Karpas-422 (cell line): ENCODE results near the gene CHURC1. TPM values are rescaled to one million over a fixed set of nuclear protein-coding genes. Genes with fewer than 3 reads are reported as not detected.

Experiments used
- DNase-seq: peaks from one replicate; pipeline ENCODE4 v3.0.0-alpha.2; 2015
- H2AFZ ChIP-seq: fragments of 200-600 bp; sonication (generic); 2 replicates; pipeline ENCODE4 v1.6.1; 2014; ENCODE audit warnings: antibody characterized with exemption, low read length, mixed read lengths
- H3K27ac ChIP-seq: fragments of 200-600 bp; sonication (generic); 2 replicates; pipeline ENCODE4 v1.5.1; 2014; ENCODE audit warnings: mild to moderate bottlenecking, low read length, moderate library complexity
- H3K27me3 ChIP-seq: fragments of 200-600 bp; sonication (generic); 2 replicates; pipeline ENCODE4 v1.6.1; 2014; ENCODE audit warnings: low read length, mixed read lengths
- H3K36me3 ChIP-seq: fragments of 200-600 bp; sonication (generic); 2 replicates; pipeline ENCODE4 v1.6.1; 2014; ENCODE audit warnings: low read length, mixed read lengths; ENCODE audit not compliant: insufficient read depth
- H3K4me1 ChIP-seq: fragments of 200-600 bp; sonication (generic); 2 replicates; pipeline ENCODE4 v1.6.1; 2014; ENCODE audit warnings: mild to moderate bottlenecking, low read length, mixed read lengths
- H3K4me2 ChIP-seq: fragments of 200-600 bp; sonication (generic); 2 replicates; pipeline ENCODE4 v1.6.1; 2014; ENCODE audit warnings: low read length, low read depth, mild to moderate bottlenecking; ENCODE audit not compliant: poor library complexity, severe bottlenecking
- H3K4me3 ChIP-seq: fragments of 200-600 bp; sonication (generic); 2 replicates; pipeline ENCODE4 v1.5.1; 2014; ENCODE audit warnings: mild to moderate bottlenecking, antibody characterized with exemption, low read length, mixed read lengths
- H3K79me2 ChIP-seq: fragments of 200-600 bp; sonication (generic); 2 replicates; pipeline ENCODE4 v1.6.1; 2014; ENCODE audit warnings: mild to moderate bottlenecking, low read length, mixed read lengths
- H3K9ac ChIP-seq: fragments of 200-600 bp; sonication (generic); 2 replicates; pipeline ENCODE4 v1.6.0; 2014; ENCODE audit warnings: low read length
- H3K9me2 ChIP-seq: fragments of 200-600 bp; sonication (generic), shearing (Covaris generic); replicated peaks from 2 replicates; pipeline ENCODE4 v1.6.0; 2014; ENCODE audit warnings: mild to moderate bottlenecking, low read length, moderate library complexity; ENCODE audit not compliant: insufficient read depth
- H3K9me3 ChIP-seq: fragments of 300-700, 200-600 bp; sonication (generic); 2 replicates; pipeline ENCODE4 v1.6.1; 2014; ENCODE audit warnings: low read length, mixed read lengths
- H4K20me1 ChIP-seq: fragments of 200-600 bp; sonication (generic); 2 replicates; pipeline ENCODE4 v1.6.1; 2014; ENCODE audit warnings: mild to moderate bottlenecking, antibody characterized with exemption, low read length, low read depth; ENCODE audit not compliant: insufficient read depth
- small RNA-seq: library from RNA; depleted of rRNA; stranded (forward); fragments of <200 nt; gene quantifications from one replicate; pipeline ENCODE3, GENCODE V24; 2014
- total RNA-seq: library from RNA; depleted of rRNA; stranded (reverse); fragments of >200 nt; shearing (Covaris generic); gene quantifications from 2 replicates; pipeline ENCODE4 v1.2.3, GENCODE V29; 2014; ENCODE audit warnings: low replicate concordance; rRNA removed

CHURC1 gene
- total RNA-seq, 1 experiment from 2014 or later = 136 TPM

DNA sequence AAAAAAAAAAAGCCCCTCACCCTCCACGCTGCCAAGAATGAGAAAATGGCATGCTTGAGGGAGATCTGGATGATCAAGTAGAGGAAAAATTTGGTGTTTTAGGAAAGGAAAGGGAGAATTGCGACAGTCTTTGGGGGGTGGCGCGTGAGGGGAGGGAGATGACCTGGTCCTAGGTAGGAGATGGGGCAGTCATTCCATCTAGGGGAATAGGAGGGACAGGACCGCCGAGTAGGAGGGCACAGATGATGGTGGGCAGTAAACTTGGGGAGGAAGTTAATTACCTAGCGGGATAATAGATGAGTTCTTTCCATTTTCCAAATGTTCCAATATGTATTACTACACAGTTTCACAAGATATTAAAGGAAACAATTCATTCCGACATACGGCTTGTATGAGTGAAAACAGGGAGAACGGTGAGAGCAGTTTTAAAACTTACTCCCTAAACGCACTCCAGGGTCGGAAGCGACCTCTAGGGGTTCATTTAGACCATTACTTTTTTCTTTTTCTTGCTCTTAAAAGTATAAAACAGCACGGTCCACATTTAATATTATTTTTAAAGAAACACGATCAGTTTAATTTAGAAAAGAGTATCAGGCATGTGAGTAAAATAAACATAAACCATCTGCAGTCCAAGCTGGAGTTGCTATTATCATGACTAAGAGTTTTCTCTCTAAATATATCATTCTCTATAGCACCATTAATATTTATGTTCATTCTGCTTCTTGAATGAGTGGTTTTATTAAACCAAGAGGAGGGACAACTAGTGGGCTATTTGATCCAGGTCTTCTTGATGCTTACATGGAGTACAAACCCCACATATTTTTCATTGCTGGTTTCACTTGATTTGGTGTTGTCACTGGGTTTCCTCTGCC is 69.4 kb downstream of the CHURC1 start:
- no peak overlapping the region for H2AFZ ChIP-seq
- no peaks in the 10 kb centered on the region for H3K27me3 ChIP-seq
- H3K79me2 ChIP-seq = peaks cover 17% of the 10 kb centered on the region
- DNase-seq = peak; percentile 90
- H3K9ac ChIP-seq = no peak overlapping the region
- no peaks in the 10 kb centered on the region; the same call in 1 of the 2 replicates for H4K20me1 ChIP-seq
- H3K4me3 ChIP-seq = no peak overlapping the region
- peak overlapping the region; percentile 18 for H3K4me2 ChIP-seq
- no peaks in the 10 kb centered on the region for H3K9me2 ChIP-seq
- no peaks in the 10 kb centered on the region for H3K9me3 ChIP-seq
- H3K4me1 ChIP-seq = peaks cover 26% of the 10 kb centered on the region
- no peaks in the 10 kb centered on the region for H3K36me3 ChIP-seq
- H3K27ac ChIP-seq = no peak overlapping the region

Small RNA genes lying within 50 kb of the gene (small RNA-seq; reads per million reads assigned to genes)
- gene RPPH1-2P = not detected

Other genes starting within 250 kb of the CHURC1 start
- gene PLEKHG3, start 210.0 kb upstream of the CHURC1 start, total RNA-seq = not detected in 2 replicates
- gene SPTB, start 34.5 kb upstream of the CHURC1 start, total RNA-seq = not detected in 2 replicates
- gene GPX2, start 28.3 kb downstream of the CHURC1 start, total RNA-seq = not detected in 2 replicates
- 0.83 and 1.2 TPM in 2 replicates for gene RAB15, start 57.9 kb downstream of the CHURC1 start, total RNA-seq
- gene FNTB, start 72.4 kb downstream of the CHURC1 start, total RNA-seq = 15.2 and 16.0 TPM in 2 replicates
- 107 and 124 TPM in 2 replicates for gene MAX, start 188.1 kb downstream of the CHURC1 start, total RNA-seq